K562 (cell line): Measurements from ENCODE around the gene BRAT1. TPM values are rescaled to one million over a fixed set of nuclear protein-coding genes. Genes with fewer than 3 reads are reported as not detected.

Experiments used
- ATAC-seq: fragments of 200-7000 bp; cut with Tn5 transposase; 3 replicates; pipeline ENCODE4 v1.9.1; 2020; ENCODE audit warnings: moderate library complexity
- BruUV-seq: library from RNA; stranded (reverse); fragments of 400-500 nt; replicated peaks from 2 replicates; lab custom pipeline; 2021; lab: Mats Ljungman, UMichigan
- CTCF ChIA-PET: fragments of 300-600 bp; formaldehyde crosslinking; extraction: SDS; loops from one replicate; lab custom pipeline; 2021; ENCODE audit warnings: low intra/inter-chr PET ratio; lab: Yijun Ruan, JAX
- POLR2A ChIA-PET: fragments of 300-600, 350-650 bp; sonication (Branson Sonifier 250); formaldehyde crosslinking; extraction: SDS; loops from one replicate; lab custom pipeline; 2021; ENCODE audit warnings: antibody characterized with exemption, inconsistent platforms; lab: Yijun Ruan, JAX
- DNase-seq, 4 experiments: peaks; one replicate each; pipeline versions ENCODE4 v3.0.0 to v3.0.0-alpha.2; 2011 to 2018; ENCODE audit warnings: low spot score in 3 of 4, mixed read lengths in 3 of 4; ENCODE audit errors: extremely low read depth in 1 of 4
- FAIRE-seq: peaks from 2 replicates; lab custom pipeline; 2011; peaks lifted over from hg19 to GRCh38; lab: Jason Lieb, UNC
- H2AFZ ChIP-seq: 2 replicates; pipeline ENCODE4 v1.6.0; 2011; ENCODE audit warnings: low read depth, low read length, control low read depth, inconsistent platforms
- H3K27ac ChIP-seq: fragments of 200-600 bp; 3 replicates; pipeline ENCODE4 v1.8.0; 2011; ENCODE audit warnings: low read depth, mild to moderate bottlenecking, control low read depth, inconsistent platforms, low read length, moderate library complexity, mixed read lengths; ENCODE audit errors: extremely low read depth
- H3K27me3 ChIP-seq, 2 experiments: fragments of 300-600 bp in 1 of 2; 2 replicates in 1 of 2; 3 replicates in 1 of 2; pipeline versions ENCODE4 v1.6.0 to v1.8.0; 2011; ENCODE audit warnings: inconsistent platforms in 2 of 2, low read length in 2 of 2, mild to moderate bottlenecking in 1 of 2, mixed read lengths in 1 of 2, moderate library complexity in 1 of 2; ENCODE audit not compliant: control insufficient read depth in 2 of 2, insufficient read depth in 2 of 2
- H3K36me3 ChIP-seq: fragments of 300-600 bp; 3 replicates; pipeline ENCODE4 v1.8.0; 2011; ENCODE audit warnings: mild to moderate bottlenecking, low read length, inconsistent platforms; ENCODE audit not compliant: control insufficient read depth, insufficient read depth
- H3K4me1 ChIP-seq, 2 experiments: fragments of 200-600 bp in 1 of 2; replicated peaks in 1 of 2; 2 replicates in 1 of 2; 3 replicates in 1 of 2; pipeline versions ENCODE4 v1.5.1 to v1.8.0; 2011; ENCODE audit warnings: inconsistent platforms in 2 of 2, low read length in 2 of 2, mild to moderate bottlenecking in 1 of 2, mixed read lengths in 1 of 2, moderate library complexity in 1 of 2; ENCODE audit not compliant: control insufficient read depth in 2 of 2, insufficient read depth in 2 of 2
- H3K4me2 ChIP-seq: 2 replicates; pipeline ENCODE4 v1.6.1; 2011; ENCODE audit warnings: low read length, control low read depth, inconsistent platforms, mixed read lengths; ENCODE audit not compliant: insufficient read depth
- H3K4me3 ChIP-seq: fragments of 200-600 bp; sonication (generic), shearing (Covaris generic); 2 replicates; pipeline ENCODE4 v1.5.1; 2016; ENCODE audit warnings: control low read depth, inconsistent platforms
- H3K79me2 ChIP-seq: fragments of 200-600 bp; 3 replicates; pipeline ENCODE4 v1.8.0; 2011; ENCODE audit warnings: low read length, inconsistent platforms; ENCODE audit not compliant: control insufficient read depth, insufficient read depth
- H3K9ac ChIP-seq, 2 experiments: 2 replicates each; pipeline versions ENCODE4 v1.6.0 to v1.6.1; 2011; ENCODE audit warnings: low read depth in 2 of 2, low read length in 2 of 2, control low read depth in 1 of 2, inconsistent platforms in 1 of 2, mild to moderate bottlenecking in 1 of 2, mixed read lengths in 1 of 2; ENCODE audit not compliant: insufficient read depth in 1 of 2
- H3K9me1 ChIP-seq: one replicate; pipeline ENCODE4 v1.6.0; 2011; ENCODE audit warnings: inconsistent platforms, mild to moderate bottlenecking, low read length, moderate library complexity; ENCODE audit not compliant: control insufficient read depth, insufficient read depth
- H3K9me3 ChIP-seq: replicated peaks from 2 replicates; pipeline ENCODE4 v1.5.1; 2011; ENCODE audit warnings: low read depth, low read length, inconsistent platforms; ENCODE audit not compliant: control insufficient read depth, insufficient read depth
- H4K20me1 ChIP-seq: replicated peaks from 2 replicates; pipeline ENCODE4 v1.6.1; 2011; ENCODE audit warnings: low read length, inconsistent platforms, mixed read lengths; ENCODE audit not compliant: control insufficient read depth, insufficient read depth
- E2F3 ChIP-seq: fragments of 250-450 bp; sonication (Bioruptor Pico); IDR thresholded peaks from 2 replicates; pipeline ENCODE4 v1.4.0; 2020; ENCODE audit warnings: mild to moderate bottlenecking
- KLF16 ChIP-seq: IDR thresholded peaks from 2 replicates; pipeline ENCODE4 v1.6.1; 2016; ENCODE audit warnings: antibody characterized with exemption
- NFIC ChIP-seq: fragments of 450-650 bp; IDR thresholded peaks from 2 replicates; pipeline ENCODE4 v1.6.1; 2017; ENCODE audit warnings: mild to moderate bottlenecking, inconsistent platforms
- STAT5B ChIP-seq: fragments of 250-450 bp; sonication (Bioruptor Pico); IDR thresholded peaks from 2 replicates; pipeline ENCODE4 v1.8.0; 2021; ENCODE audit warnings: mild to moderate bottlenecking, inconsistent platforms
- ZNF263 ChIP-seq: sonication (generic); formaldehyde crosslinking; IDR thresholded peaks from 2 replicates; pipeline ENCODE4 v1.8.0; 2022; ENCODE audit warnings: mild to moderate bottlenecking, missing genetic modification reagents, borderline replicate concordance
- ZNF445 ChIP-seq: fragments of 250-450 bp; sonication (Bioruptor Pico); IDR thresholded peaks from 2 replicates; pipeline ENCODE4 v1.4.0; 2020; ENCODE audit warnings: low read depth, mild to moderate bottlenecking, moderate library complexity
- WGBS: fragments of 100-300 bp; shearing (Covaris generic); methylation state at CpG from one replicate; pipeline ENCODE4 v1.1.6; 2016; ENCODE audit warnings: low coverage, mixed read lengths; ENCODE audit not compliant: insufficient coverage; ENCODE audit errors: missing lambda C conversion rate; 5-methylcytosine and 5-hydroxymethylcytosine counted together
- in situ Hi-C: fragments of 300-500 bp; cut with MboI; formaldehyde crosslinking; loops from 4 replicates; pipeline ENCODE4 v1.15.0; 2018; ENCODE audit warnings: inconsistent platforms, mixed read lengths
- intact Hi-C: fragments of 100-400 bp; cut with micrococcal nuclease; formaldehyde crosslinking; loops from 2 replicates; pipeline ENCODE4 v1.14.2; 2022
- polyA plus RNA-seq, 8 experiments: library from polyadenylated mRNA; depleted of rRNA in 4 of 8; stranded (reverse) in 5 of 8; unstranded in 3 of 8; fragments of >200 nt; fragmentation: Nextera tagmentation in 2 of 8; fragmentation: Illumina TruSeq in 1 of 8; extraction: Ambion mirVana in 2 of 8; extraction: Trizol in 1 of 8; gene quantifications; 2 replicates each; pipeline versions ENCODE4 v1.2.1 to v1.2.3, GENCODE V29; 2011 to 2014; ENCODE audit warnings: inconsistent platforms in 1 of 8, missing spikeins in 1 of 8
- total RNA-seq, 7 experiments: library from RNA; depleted of rRNA in 6 of 7; stranded (reverse); fragments of >200 nt in 6 of 7; fragmentation: Illumina TruSeq in 2 of 7; extraction: Trizol in 2 of 7; gene quantifications; 2 replicates each; pipeline versions ENCODE4 v1.2.1 to v1.2.3, GENCODE V29; 2011 to 2021; ENCODE audit warnings: low replicate concordance in 1 of 7
- TF ChIP-seq, protein P1 (sequence below): fragments of 250-450 bp; sonication (Bioruptor Pico); IDR thresholded peaks from 2 replicates; pipeline ENCODE4 v1.6.1; 2021; ENCODE audit warnings: mild to moderate bottlenecking
- TF ChIP-seq, protein P2 (sequence below): fragments of 450-650 bp; IDR thresholded peaks from 2 replicates; pipeline ENCODE4 v1.6.1; 2018; ENCODE audit warnings: mild to moderate bottlenecking, low read depth; ENCODE audit not compliant: partially characterized antibody

The BRAT1 gene
- total and polyA plus RNA-seq, 9 of the 15 experiments (the other 6 are each of a cell fraction or from before 2014, with no cell fraction given): 0.13 to 49.6 (median 10.5) TPM

DNA sequence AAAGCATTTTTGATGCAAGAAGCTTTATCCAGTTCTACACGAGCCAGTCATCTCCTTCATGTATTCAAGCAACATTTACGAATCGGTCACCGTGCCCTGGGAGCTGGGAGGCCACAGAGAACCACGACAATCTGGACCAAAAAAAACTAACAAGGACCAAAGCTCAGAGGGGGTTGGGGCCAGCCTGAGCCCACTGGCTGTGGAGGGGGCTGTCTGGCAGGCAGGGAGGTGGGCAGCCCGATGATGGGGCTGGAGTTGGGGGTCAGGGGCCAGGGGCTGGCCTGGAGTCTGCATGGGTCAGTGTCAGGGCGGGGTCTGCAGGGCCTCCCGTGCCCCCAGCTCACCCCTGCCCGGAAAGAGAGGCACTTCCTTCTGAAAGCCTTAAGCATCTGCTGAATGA lies 66.6 kb downstream of the BRAT1 start:
- TF ChIP-seq ZNF445 (CRISPR knock-in tag): no peak
- TF ChIP-seq STAT5B (CRISPR knock-in tag): no peak
- TF ChIP-seq ZNF263 (CRISPR knock-in tag): no peak
- no peak for TF ChIP-seq NFIC
- TF ChIP-seq E2F3 (CRISPR knock-in tag): no peak
- TF ChIP-seq, protein P1, sequence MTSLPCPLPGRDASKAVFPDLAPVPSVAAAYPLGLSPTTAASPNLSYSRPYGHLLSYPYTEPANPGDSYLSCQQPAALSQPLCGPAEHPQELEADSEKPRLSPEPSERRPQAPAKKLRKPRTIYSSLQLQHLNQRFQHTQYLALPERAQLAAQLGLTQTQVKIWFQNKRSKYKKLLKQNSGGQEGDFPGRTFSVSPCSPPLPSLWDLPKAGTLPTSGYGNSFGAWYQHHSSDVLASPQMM (CRISPR knock-in tag): no peak
- TF ChIP-seq, protein P2, sequence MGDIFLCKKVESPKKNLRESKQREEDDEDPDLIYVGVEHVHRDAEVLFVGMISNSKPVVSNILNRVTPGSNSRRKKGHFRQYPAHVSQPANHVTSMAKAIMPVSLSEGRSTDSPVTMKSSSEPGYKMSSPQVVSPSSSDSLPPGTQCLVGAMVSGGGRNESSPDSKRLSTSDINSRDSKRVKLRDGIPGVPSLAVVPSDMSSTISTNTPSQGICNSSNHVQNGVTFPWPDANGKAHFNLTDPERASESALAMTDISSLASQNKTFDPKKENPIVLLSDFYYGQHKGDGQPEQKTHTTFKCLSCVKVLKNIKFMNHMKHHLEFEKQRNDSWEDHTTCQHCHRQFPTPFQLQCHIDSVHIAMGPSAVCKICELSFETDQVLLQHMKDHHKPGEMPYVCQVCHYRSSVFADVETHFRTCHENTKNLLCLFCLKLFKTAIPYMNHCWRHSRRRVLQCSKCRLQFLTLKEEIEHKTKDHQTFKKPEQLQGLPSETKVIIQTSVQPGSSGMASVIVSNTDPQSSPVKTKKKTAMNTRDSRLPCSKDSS: no peak
- no peak for TF ChIP-seq KLF16
- in situ Hi-C loops: no loop called here
- no peaks in the 10 kb centered on the region for H3K9me3 ChIP-seq
- no peak overlapping the region for H3K9ac ChIP-seq
- no peak overlapping the region for H2AFZ ChIP-seq
- H3K4me2 ChIP-seq: no peak overlapping the region
- ATAC-seq (no peak), FAIRE-seq (no peak), DNase-seq (no peak)
- no peaks in the 10 kb centered on the region for H3K79me2 ChIP-seq
- H3K9me1 ChIP-seq: no peaks in the 10 kb centered on the region
- H3K27me3 ChIP-seq: peaks cover 0 to 2% of the 10 kb centered on the region in 2 experiments; a peak in 1 of 5 replicates
- WGBS: 0% methylated on average over 9 of the region's 9 CpGs
- ChIA-PET CTCF (no interaction called here), POLR2A (interaction anchor here (0.6 to 0.7 kb wide), 4 partner anchors 9 to 706 kb away, joined by 3 read pairs; no protein-coding TSS in a partner anchor)
- intact Hi-C loops: no loop called here
- no peaks in the 10 kb centered on the region for H3K36me3 ChIP-seq
- H3K4me3 ChIP-seq: no peak overlapping the region
- BruUV-seq: no TSS peak
- no peaks in the 10 kb centered on the region for H4K20me1 ChIP-seq
- H3K27ac ChIP-seq: no peak overlapping the region
- peaks cover 0 to 25% of the 10 kb centered on the region in 2 experiments; a peak in 2 of 5 replicates for H3K4me1 ChIP-seq
